ENCODE measurements around the gene NSUN7. TPM values are rescaled to one million over a fixed set of nuclear protein-coding genes. Genes with fewer than 3 reads are reported as not detected.

The NSUN7 gene
- total RNA-seq, 4 donors from 2014 or later: 6.8 to 14.1 (median 12.2) TPM; not detected in 1

GRCh38 chr4:40747207-40747835, 2.4 kb upstream of the NSUN7 start:
- no peaks in the 10 kb centered on the region for H3K4me1 ChIP-seq
- no peak overlapping the region for H3K27ac ChIP-seq
- TF ChIP-seq POLR2A (IDR thresholded peaks at IDR 0.05) (no peak), CTCF (IDR thresholded peaks at IDR 0.05) (no peak)
- DNase-seq: no peak
- no peaks in the 10 kb centered on the region for H3K36me3 ChIP-seq
- H3K27me3 ChIP-seq: no peaks in the 10 kb centered on the region
- H3K9me3 ChIP-seq: no peaks in the 10 kb centered on the region
- H3K4me3 ChIP-seq: no peak overlapping the region
- intact Hi-C loops (cut with DNase I; ENCODE audit: low total_unique reads): no loop called here

- Histone ChIP-seq H3K9me3 (no peaks in the 10 kb centered on the region), H3K36me3 (no peaks in the 10 kb centered on the region), H3K4me1 (no peaks in the 10 kb centered on the region), H3K4me3 (peak overlapping the region; percentile 41 to 47), H3K27me3 (no peaks in the 10 kb centered on the region), H3K27ac (no peak overlapping the region)
- TF ChIP-seq POLR2A (IDR thresholded peaks at IDR 0.05) (no peak), CTCF (IDR thresholded peaks at IDR 0.05) (no peak)
- intact Hi-C loops (cut with DNase I; ENCODE audit: low total_unique reads): no loop called here
- no peak for DNase-seq
Measured at GRCh38 chr4:40750461-40751258, 905 bp downstream of the NSUN7 start.

GRCh38 chr4:40755616-40756015, 5.9 kb downstream of the NSUN7 start:
- no peak for DNase-seq
- no peaks in the 10 kb centered on the region for H3K9me3 ChIP-seq
- no peaks in the 10 kb centered on the region for H3K27me3 ChIP-seq
- no peak overlapping the region for H3K27ac ChIP-seq
- H3K4me3 ChIP-seq: no peak overlapping the region
- no peaks in the 10 kb centered on the region for H3K36me3 ChIP-seq
- H3K4me1 ChIP-seq: no peaks in the 10 kb centered on the region
- intact Hi-C loops (cut with DNase I; ENCODE audit: low total_unique reads): no loop called here
- no peak for TF ChIP-seq CTCF (IDR thresholded peaks at IDR 0.05)
- no peak for TF ChIP-seq POLR2A (IDR thresholded peaks at IDR 0.05)

GRCh38 chr4:40763228-40763716, 13.5 kb downstream of the NSUN7 start:
- no peaks in the 10 kb centered on the region for H3K27me3 ChIP-seq
- H3K36me3 ChIP-seq: no peaks in the 10 kb centered on the region
- DNase-seq: no peak
- H3K9me3 ChIP-seq: no peaks in the 10 kb centered on the region
- H3K27ac ChIP-seq: no peak overlapping the region
- no peak overlapping the region for H3K4me3 ChIP-seq
- TF ChIP-seq POLR2A (IDR thresholded peaks at IDR 0.05) (no peak), CTCF (IDR thresholded peaks at IDR 0.05) (no peak)
- no peaks in the 10 kb centered on the region for H3K4me1 ChIP-seq
- intact Hi-C loops (cut with DNase I; ENCODE audit: low total_unique reads): no loop called here

GRCh38 chr4:40769266-40769665, 19.5 kb downstream of the NSUN7 start:
- TF ChIP-seq CTCF (IDR thresholded peaks at IDR 0.05) (no peak), POLR2A (IDR thresholded peaks at IDR 0.05) (no peak)
- intact Hi-C loops (cut with DNase I; ENCODE audit: low total_unique reads): no loop called here
- Histone ChIP-seq H3K27me3 (no peaks in the 10 kb centered on the region), H3K4me3 (no peak overlapping the region), H3K36me3 (no peaks in the 10 kb centered on the region), H3K9me3 (no peaks in the 10 kb centered on the region), H3K4me1 (no peaks in the 10 kb centered on the region), H3K27ac (no peak overlapping the region)
- no peak for DNase-seq

All from uterus (tissue), 4 donors.